ENCODE data around the gene NFATC2. TPM values are rescaled to one million over a fixed set of nuclear protein-coding genes. Genes with fewer than 3 reads are reported as not detected.

Gene NFATC2
- total and polyA plus RNA-seq, 12 donors: 0.61 to 7.7 (median 4.0) TPM

DNA sequence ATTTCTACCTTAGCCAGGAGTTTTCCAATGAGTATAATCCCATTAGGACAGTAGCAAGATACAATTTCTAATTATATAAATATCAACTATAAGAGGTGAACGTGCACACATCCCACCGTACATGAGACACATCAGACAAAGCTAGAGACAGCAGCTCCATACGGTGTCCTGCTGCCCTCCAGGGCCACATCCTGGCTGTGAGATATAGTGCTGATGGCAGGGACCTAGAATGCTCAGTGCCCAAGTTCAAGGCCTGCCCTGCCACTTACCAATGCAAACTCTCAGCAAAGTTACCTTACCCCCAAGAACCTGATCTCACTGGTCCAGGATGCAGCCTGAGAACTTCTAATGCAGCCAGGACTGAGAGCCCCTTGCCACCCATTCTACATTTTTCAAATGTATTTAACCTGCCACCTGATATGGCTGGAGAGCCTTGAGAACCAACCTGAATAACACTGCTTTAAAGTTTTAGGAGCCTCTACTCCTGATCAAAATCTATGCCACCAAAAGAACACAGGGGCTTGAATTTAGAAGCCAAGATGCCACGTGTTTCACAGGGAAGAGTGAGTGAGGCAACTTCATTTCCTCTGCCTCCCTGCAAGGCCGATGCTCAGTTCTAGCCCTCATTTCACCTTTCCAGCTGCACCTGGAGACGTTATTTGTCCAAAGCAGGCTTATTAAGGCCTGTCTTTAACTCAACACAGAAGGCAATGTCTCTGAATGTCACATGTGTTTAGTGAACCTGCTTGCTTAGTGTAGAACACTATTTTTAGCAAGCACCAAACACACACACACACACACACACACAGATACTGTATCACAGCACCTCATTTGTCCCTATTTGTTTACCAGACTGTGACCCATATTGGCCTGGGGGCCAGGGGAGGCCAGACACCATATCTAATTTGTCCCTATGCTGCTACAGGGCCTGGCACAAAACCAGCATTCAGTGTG is 6.1 kb downstream of the NFATC2 start:
- H3K4me1 ChIP-seq (replicated peaks in 1 of 2): no peaks in the 10 kb centered on the region
- no peak overlapping the region for H3K27ac ChIP-seq

GRCh38 chr20:51535674-51536073 is 6.8 kb downstream of the NFATC2 start:
- no peaks in the 10 kb centered on the region for H3K36me3 ChIP-seq (replicated peaks in 1 of 2)
- no peak for DNase-seq
- no peaks in the 10 kb centered on the region for H3K4me1 ChIP-seq (replicated peaks in 1 of 2)
- H3K9me3 ChIP-seq (replicated peaks in 1 of 3): no peaks in the 10 kb centered on the region
- 64 to 90% (median 74%) methylated on average over 2 of the region's 2 CpGs for WGBS, 4 donors
- TF ChIP-seq, protein P1, sequence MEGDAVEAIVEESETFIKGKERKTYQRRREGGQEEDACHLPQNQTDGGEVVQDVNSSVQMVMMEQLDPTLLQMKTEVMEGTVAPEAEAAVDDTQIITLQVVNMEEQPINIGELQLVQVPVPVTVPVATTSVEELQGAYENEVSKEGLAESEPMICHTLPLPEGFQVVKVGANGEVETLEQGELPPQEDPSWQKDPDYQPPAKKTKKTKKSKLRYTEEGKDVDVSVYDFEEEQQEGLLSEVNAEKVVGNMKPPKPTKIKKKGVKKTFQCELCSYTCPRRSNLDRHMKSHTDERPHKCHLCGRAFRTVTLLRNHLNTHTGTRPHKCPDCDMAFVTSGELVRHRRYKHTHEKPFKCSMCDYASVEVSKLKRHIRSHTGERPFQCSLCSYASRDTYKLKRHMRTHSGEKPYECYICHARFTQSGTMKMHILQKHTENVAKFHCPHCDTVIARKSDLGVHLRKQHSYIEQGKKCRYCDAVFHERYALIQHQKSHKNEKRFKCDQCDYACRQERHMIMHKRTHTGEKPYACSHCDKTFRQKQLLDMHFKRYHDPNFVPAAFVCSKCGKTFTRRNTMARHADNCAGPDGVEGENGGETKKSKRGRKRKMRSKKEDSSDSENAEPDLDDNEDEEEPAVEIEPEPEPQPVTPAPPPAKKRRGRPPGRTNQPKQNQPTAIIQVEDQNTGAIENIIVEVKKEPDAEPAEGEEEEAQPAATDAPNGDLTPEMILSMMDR (IDR thresholded peaks at IDR 0.05): no peak
- no peak for TF ChIP-seq POLR2A (IDR thresholded peaks at IDR 0.05)
- H3K27ac ChIP-seq: peak overlapping the region in 3 of 5 donors; percentile 13 to 83 (median 30)
- no peaks in the 10 kb centered on the region for H3K27me3 ChIP-seq
- no peak overlapping the region for H3K4me3 ChIP-seq
- intact Hi-C loops (cut with DNase I): no loop called here

More for the DNA sequence above, 6.1 kb downstream of the NFATC2 start:
- intact Hi-C loops (cut with DNase I): no loop called here
- Histone ChIP-seq H3K36me3 (replicated peaks in 1 of 2) (no peaks in the 10 kb centered on the region), H3K9me3 (replicated peaks in 1 of 3) (no peaks in the 10 kb centered on the region), H3K27me3 (no peaks in the 10 kb centered on the region), H3K4me3 (no peak overlapping the region)
- 55 to 78% (median 70%) methylated on average over 6 of the region's 6 CpGs for WGBS, 4 donors
- DNase-seq: no peak
- TF ChIP-seq, protein P1 (IDR thresholded peaks at IDR 0.05): no peak
- no peak for TF ChIP-seq POLR2A (IDR thresholded peaks at IDR 0.05)

- Histone ChIP-seq H3K27me3 (no peaks in the 10 kb centered on the region), H3K9me3 (replicated peaks in 1 of 3) (no peaks in the 10 kb centered on the region), H3K4me1 (replicated peaks in 1 of 2) (no peaks in the 10 kb centered on the region), H3K36me3 (replicated peaks in 1 of 2) (no peaks in the 10 kb centered on the region), H3K27ac (peak overlapping the region in 3 of 5 donors; percentile 13 to 83 (median 30)), H3K4me3 (no peak overlapping the region)
- 73 to 87% (median 82%) methylated on average over 4 of the region's 4 CpGs for WGBS, 4 donors
- DNase-seq: no peak
- no peak for TF ChIP-seq POLR2A (IDR thresholded peaks at IDR 0.05)
- TF ChIP-seq, protein P1 (IDR thresholded peaks at IDR 0.05): no peak
- intact Hi-C loops (cut with DNase I): no loop called here
These were observed 7.5 kb downstream of the NFATC2 start for GRCh38 chr20:51535075-51535386.

DNA sequence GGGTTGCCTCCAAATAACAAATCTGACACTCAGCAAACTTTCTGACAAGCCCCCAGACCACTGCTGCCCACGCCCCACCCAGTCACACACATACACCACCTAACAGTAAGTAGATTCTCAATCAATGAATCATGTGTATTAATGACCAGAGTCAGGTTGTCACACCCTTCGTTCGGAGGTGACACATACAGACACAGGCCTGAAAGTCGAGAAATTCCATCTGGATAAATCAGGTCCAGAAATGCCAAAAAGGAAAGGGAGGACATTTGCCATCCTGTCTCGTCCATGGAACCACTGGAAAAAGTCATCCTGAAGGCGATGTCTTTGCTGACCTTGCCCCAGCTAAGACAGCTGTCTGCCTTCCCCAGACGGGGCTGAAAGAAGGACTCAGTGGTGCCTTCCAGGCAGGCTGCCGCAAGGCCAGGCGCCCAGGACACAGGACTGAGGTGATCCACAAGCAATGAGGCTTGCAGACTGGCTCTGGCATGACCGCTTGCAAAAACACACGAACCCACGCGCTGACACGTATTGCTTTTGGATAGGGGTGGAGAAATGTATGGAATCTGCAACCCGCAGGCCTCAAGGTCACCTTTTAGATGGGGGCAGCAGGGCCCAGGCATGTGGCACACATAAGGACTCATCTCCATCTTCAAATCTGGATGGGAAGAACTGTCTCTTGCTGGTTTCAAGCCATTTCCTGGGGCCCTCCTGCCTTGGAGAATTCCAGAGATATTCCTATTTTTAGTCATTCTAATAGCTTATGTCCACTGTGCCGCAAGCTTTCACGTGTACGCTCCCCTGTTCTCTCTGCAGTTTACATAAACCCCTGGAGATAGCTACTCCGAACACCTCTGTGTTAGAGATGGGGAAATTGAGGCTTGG is 9.0 kb downstream of the NFATC2 start:
- Histone ChIP-seq H3K4me1 (replicated peaks in 1 of 2) (no peaks in the 10 kb centered on the region), H3K4me3 (no peak overlapping the region), H3K9me3 (replicated peaks in 1 of 3) (no peaks in the 10 kb centered on the region), H3K27ac (peak overlapping the region in 3 of 5 donors; percentile 60 to 84 (median 64)), H3K27me3 (no peaks in the 10 kb centered on the region), H3K36me3 (replicated peaks in 1 of 2) (no peaks in the 10 kb centered on the region)
- intact Hi-C loops (cut with DNase I): no loop called here
- WGBS, 4 donors: 78 to 86% (median 83%) methylated on average over 19 of the region's 19 CpGs
- no peak for DNase-seq
- TF ChIP-seq POLR2A (IDR thresholded peaks at IDR 0.05): no peak
- TF ChIP-seq, protein P1 (IDR thresholded peaks at IDR 0.05): no peak
